Pancreas (tissue), 10 donors: ENCODE results near the gene PYHIN1. TPM values are rescaled to one million over a fixed set of nuclear protein-coding genes. Genes with fewer than 3 reads are reported as not detected.

ENCODE experiments used
- ATAC-seq, 4 donors: fragments of 200-7000 bp; cut with Tn5 transposase; one replicate each; pipeline versions ENCODE4 v1.8.0 to v1.9.1; 2020; ENCODE audit warnings: mild to moderate bottlenecking in 4 of 4, moderate library complexity in 4 of 4
- DNase-seq, 6 donors: peaks; one replicate each; pipeline ENCODE4 v3.0.0-alpha.2; 2020
- FAIRE-seq: peaks from 2 replicates; lab custom pipeline; 2012; peaks lifted over from hg19 to GRCh38; lab: Jason Lieb, UNC
- H3K27ac ChIP-seq, 4 donors: fragments of 200-600 bp; sonication (generic); 1 replicate in 3 of 4; 2 replicates in 1 of 4; pipeline versions ENCODE4 v1.5.0 to v1.8.0; 2020
- H3K27me3 ChIP-seq, 4 donors: fragments of 200-600 bp; one replicate each; pipeline ENCODE4 v1.8.0; 2021
- H3K36me3 ChIP-seq, 3 donors: fragments of 200-600 bp; sonication (generic) in 1 of 3; one replicate each; pipeline versions ENCODE4 v1.5.0 to v1.8.0; 2020 to 2021
- H3K4me1 ChIP-seq, 3 donors: fragments of 200-600 bp; one replicate each; pipeline ENCODE4 v1.8.0; 2021
- H3K4me3 ChIP-seq, 4 donors: fragments of 200-600 bp; sonication (generic) in 2 of 4; one replicate each; pipeline versions ENCODE4 v1.5.0 to v1.8.0; 2020 to 2021
- H3K9me3 ChIP-seq, 4 donors: fragments of 200-600 bp; one replicate each; pipeline ENCODE4 v1.8.0; 2021
- WGBS, 2 donors: extraction: QIAGEN DNeasy Blood & Tissue Kit; methylation state at CpG; one replicate each; pipeline ENCODE4 v1.1.7; 2013; 5-methylcytosine and 5-hydroxymethylcytosine counted together
- intact Hi-C, 3 donors: fragments of 100-400 bp; cut with DNase I; formaldehyde crosslinking; loops; one replicate each; pipeline versions ENCODE4 v1.11.1 to v1.14.2; 2022
- polyA plus RNA-seq, 2 donors: library from polyadenylated mRNA; stranded (reverse); fragments of 200-250 nt; gene quantifications; one replicate each; pipeline ENCODE4 v1.2.3, GENCODE V29; 2013
- total RNA-seq, 6 donors: library from RNA; stranded (reverse); fragmentation: NEBNext Ultra II Directional in 4 of 6; extraction: Animal tissue kit (Norgen Biotek cat#: 25700) in 4 of 6; gene quantifications; one replicate each; pipeline versions ENCODE4 v1.2.1 to v1.2.4, GENCODE V29; 2021 to 2023
- TF ChIP-seq, protein P1 (sequence below), 4 donors: fragments of 200-600 bp; sonication (generic) in 3 of 4; IDR thresholded peaks; one replicate each; pipeline versions ENCODE4 v1.5.0 to v1.8.0; 2021; ENCODE audit warnings: antibody characterized with exemption in 4 of 4
- donor health status: healthy with polysubstance abuse.
- donor health status: DM: no; HTN: no; CAD: no; lungs with moderate emphysema.
- donor health status: DM: no; HTN: no; CAD: no.
- donor health status: control.
- donor health status: control.
- donor health status: Bipolar disorder and iron deficiency.
- donor health status: DM: yes; HTN: yes; CAD: no.
- donor health status: DM: no; HTN: no; CAD: no.
- donor health status: DM: no; HTN: no; CAD: no.
- donor health status: DM: yes; HTN: yes; CAD: no.

PYHIN1 gene
- total and polyA plus RNA-seq, 8 donors = 0.12 to 0.47 (median 0.22) TPM; not detected in 3

GRCh38 chr1:158916085-158916484 lies 15.3 kb upstream of the PYHIN1 start:
- TF ChIP-seq, protein P1, sequence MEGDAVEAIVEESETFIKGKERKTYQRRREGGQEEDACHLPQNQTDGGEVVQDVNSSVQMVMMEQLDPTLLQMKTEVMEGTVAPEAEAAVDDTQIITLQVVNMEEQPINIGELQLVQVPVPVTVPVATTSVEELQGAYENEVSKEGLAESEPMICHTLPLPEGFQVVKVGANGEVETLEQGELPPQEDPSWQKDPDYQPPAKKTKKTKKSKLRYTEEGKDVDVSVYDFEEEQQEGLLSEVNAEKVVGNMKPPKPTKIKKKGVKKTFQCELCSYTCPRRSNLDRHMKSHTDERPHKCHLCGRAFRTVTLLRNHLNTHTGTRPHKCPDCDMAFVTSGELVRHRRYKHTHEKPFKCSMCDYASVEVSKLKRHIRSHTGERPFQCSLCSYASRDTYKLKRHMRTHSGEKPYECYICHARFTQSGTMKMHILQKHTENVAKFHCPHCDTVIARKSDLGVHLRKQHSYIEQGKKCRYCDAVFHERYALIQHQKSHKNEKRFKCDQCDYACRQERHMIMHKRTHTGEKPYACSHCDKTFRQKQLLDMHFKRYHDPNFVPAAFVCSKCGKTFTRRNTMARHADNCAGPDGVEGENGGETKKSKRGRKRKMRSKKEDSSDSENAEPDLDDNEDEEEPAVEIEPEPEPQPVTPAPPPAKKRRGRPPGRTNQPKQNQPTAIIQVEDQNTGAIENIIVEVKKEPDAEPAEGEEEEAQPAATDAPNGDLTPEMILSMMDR (IDR thresholded peaks at IDR 0.05) = no peak

GRCh38 chr1:158924677-158925076 lies 6.7 kb upstream of the PYHIN1 start:
- H3K4me3 ChIP-seq = no peak overlapping the region

More at GRCh38 chr1:158916085-158916484, 15.3 kb upstream of the PYHIN1 start:
- Histone ChIP-seq H3K9me3 (no peaks in the 10 kb centered on the region), H3K27ac (no peak overlapping the region), H3K4me1 (no peaks in the 10 kb centered on the region), H3K36me3 (no peaks in the 10 kb centered on the region), H3K4me3 (no peak overlapping the region), H3K27me3 (no peaks in the 10 kb centered on the region)
- intact Hi-C loops = no loop called here
- DNase-seq = no peak
- 31 to 33% methylated on average over 1 of the region's 1 CpG for whole genome bisulfite sequencing, 2 donors
- no peak for ATAC-seq
- no peak for FAIRE-seq

DNA sequence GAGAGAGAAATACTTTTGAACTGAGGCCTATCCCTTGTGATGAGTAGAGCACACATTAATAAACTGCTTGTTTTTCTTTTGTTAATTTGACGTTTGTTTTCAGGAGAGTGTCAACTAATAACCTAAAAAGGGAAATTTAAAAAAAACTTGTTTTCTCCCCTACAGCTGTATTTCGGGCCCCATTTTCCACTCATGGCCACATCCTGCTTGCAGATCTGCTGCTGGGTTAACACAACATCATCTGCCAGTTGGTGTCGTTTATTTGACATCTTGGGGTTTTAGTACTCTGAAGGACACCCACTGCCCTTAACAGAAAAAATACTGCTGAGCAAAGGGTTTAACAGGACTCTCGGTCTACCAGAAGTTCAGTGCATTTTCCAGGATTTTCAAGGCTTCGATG lies 848 bp upstream of the PYHIN1 start:
- TF ChIP-seq, protein P1 (IDR thresholded peaks at IDR 0.05) = no peak
- no peak for ATAC-seq
- no peak overlapping the region for H3K27ac ChIP-seq
- no peaks in the 10 kb centered on the region for H3K9me3 ChIP-seq
- H3K4me3 ChIP-seq = no peak overlapping the region
- FAIRE-seq = no peak
- H3K27me3 ChIP-seq = peaks cover 0 to 3% (median 0%) of the 10 kb centered on the region in 4 donors
- H3K4me1 ChIP-seq = no peaks in the 10 kb centered on the region
- DNase-seq = no peak
- WGBS, 2 donors = 51 to 61% methylated on average over 5 of the region's 5 CpGs
- intact Hi-C loops = no loop called here
- H3K36me3 ChIP-seq = no peaks in the 10 kb centered on the region

More at GRCh38 chr1:158924677-158925076, 6.7 kb upstream of the PYHIN1 start:
- ATAC-seq = no peak
- no peaks in the 10 kb centered on the region for H3K36me3 ChIP-seq
- FAIRE-seq = no peak
- TF ChIP-seq, protein P1 (IDR thresholded peaks at IDR 0.05) = no peak
- H3K4me1 ChIP-seq = no peaks in the 10 kb centered on the region
- WGBS, 2 donors = 56 to 76% methylated on average over 2 of the region's 2 CpGs
- no peaks in the 10 kb centered on the region for H3K27me3 ChIP-seq
- intact Hi-C loops = no loop called here
- no peak overlapping the region for H3K27ac ChIP-seq
- H3K9me3 ChIP-seq = no peaks in the 10 kb centered on the region
- DNase-seq = no peak

- no peak overlapping the region for H3K4me3 ChIP-seq
- H3K36me3 ChIP-seq = no peaks in the 10 kb centered on the region
- intact Hi-C loops = no loop called here
- no peak for FAIRE-seq
- H3K27ac ChIP-seq = no peak overlapping the region
- no peak for ATAC-seq
- no peak for DNase-seq
- TF ChIP-seq, protein P1 (IDR thresholded peaks at IDR 0.05) = no peak
- H3K27me3 ChIP-seq = peaks cover 0 to 3% (median 0%) of the 10 kb centered on the region in 4 donors
- 65 to 78% methylated on average over 6 of the region's 6 CpGs for WGBS, 2 donors
- H3K4me1 ChIP-seq = no peaks in the 10 kb centered on the region
- H3K9me3 ChIP-seq = no peaks in the 10 kb centered on the region
Measured at GRCh38 chr1:158932171-158932570, 819 bp downstream of the PYHIN1 start.

DNA sequence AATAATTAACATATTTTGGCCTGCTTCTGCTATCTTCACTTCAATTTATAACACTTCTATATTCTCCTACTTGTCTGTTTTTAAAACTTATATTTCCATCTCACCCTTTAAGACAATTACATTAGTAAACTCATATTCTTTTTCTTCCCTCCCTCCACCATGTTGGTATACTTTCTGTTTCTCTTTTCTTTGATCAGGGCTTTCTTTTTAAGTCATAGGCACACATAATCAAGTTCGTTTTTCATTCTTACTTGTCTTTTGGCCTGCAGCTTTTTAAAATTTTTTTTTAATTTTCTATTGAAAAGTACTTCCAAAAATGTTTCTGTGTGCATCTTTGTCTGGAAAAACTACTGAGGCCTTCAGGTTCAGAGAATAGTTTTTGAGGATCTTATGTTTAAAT lies 2.3 kb downstream of the PYHIN1 start:
- no peaks in the 10 kb centered on the region for H3K36me3 ChIP-seq
- H3K4me3 ChIP-seq = no peak overlapping the region
- ATAC-seq (no peak), DNase-seq (no peak), FAIRE-seq (no peak)
- H3K4me1 ChIP-seq = no peaks in the 10 kb centered on the region
- WGBS, 2 donors = 25 to 40% methylated on average over 1 of the region's 1 CpG
- peaks cover 0 to 3% (median 0%) of the 10 kb centered on the region in 4 donors for H3K27me3 ChIP-seq
- TF ChIP-seq, protein P1 (IDR thresholded peaks at IDR 0.05) = no peak
- H3K9me3 ChIP-seq = no peaks in the 10 kb centered on the region
- intact Hi-C loops = no loop called here
- no peak overlapping the region for H3K27ac ChIP-seq
